PC-3 (cell line): ENCODE results near the gene CADPS2. TPM values are rescaled to one million over a fixed set of nuclear protein-coding genes. Genes with fewer than 3 reads are reported as not detected.

Experiments used
- ATAC-seq: fragments of 200-7000 bp; cut with Tn5 transposase; 2 replicates; pipeline ENCODE4 v1.9.1; 2020; ENCODE audit warnings: mild to moderate bottlenecking, moderate library complexity
- BruUV-seq: library from RNA; stranded (reverse); fragments of 400-500 nt; replicated peaks from 2 replicates; lab custom pipeline; 2021; lab: Mats Ljungman, UMichigan
- CTCF ChIA-PET: fragments of 300-600 bp; sonication (Branson Sonifier 250); formaldehyde crosslinking; loops from one replicate; lab custom pipeline; 2022; ENCODE audit warnings: antibody characterized with exemption; lab: Charles Lee
- POLR2A ChIA-PET: fragments of 300-600 bp; sonication (Branson Sonifier 250); formaldehyde crosslinking; loops from one replicate; lab custom pipeline; 2022; ENCODE audit warnings: antibody characterized with exemption; ENCODE audit not compliant: unreplicated experiment; lab: Charles Lee
- DNase-seq: peaks from one replicate; pipeline ENCODE4 v3.0.0-alpha.2; 2015
- H2AFZ ChIP-seq: fragments of 300-600 bp; sonication (generic); 2 replicates; pipeline ENCODE4 v1.6.0; 2016; ENCODE audit warnings: antibody characterized with exemption, low read length
- H3F3A ChIP-seq: fragments of 300-600 bp; sonication (generic); one replicate; pipeline ENCODE4 v1.6.0; 2017; ENCODE audit warnings: antibody characterized with exemption, low read length, control low read depth, mild to moderate bottlenecking; ENCODE audit not compliant: unreplicated experiment
- H3K27ac ChIP-seq: fragments of 300-600 bp; sonication (generic); 2 replicates; pipeline ENCODE4 v1.5.1; 2016; ENCODE audit warnings: mild to moderate bottlenecking, low read length
- H3K27me3 ChIP-seq: fragments of 300-600 bp; sonication (generic); 2 replicates; pipeline ENCODE4 v1.6.1; 2016; ENCODE audit warnings: low read length, mixed read lengths
- H3K36me3 ChIP-seq: fragments of 300-600 bp; sonication (generic); 2 replicates; pipeline ENCODE4 v1.6.1; 2016; ENCODE audit warnings: low read depth, mixed run types, low read length, mixed read lengths
- H3K4me1 ChIP-seq: fragments of 300-600 bp; sonication (generic); 2 replicates; pipeline ENCODE4 v1.5.1; 2016; ENCODE audit warnings: low read length; ENCODE audit not compliant: insufficient read depth
- H3K4me2 ChIP-seq: fragments of 300-600 bp; sonication (generic); 2 replicates; pipeline ENCODE4 v1.6.0; 2016; ENCODE audit warnings: low read length
- H3K4me3 ChIP-seq: fragments of 300-600 bp; sonication (generic); 2 replicates; pipeline ENCODE4 v1.5.1; 2016; ENCODE audit warnings: mild to moderate bottlenecking, low read length, mixed read lengths
- H3K79me2 ChIP-seq: fragments of 300-600 bp; sonication (generic); 2 replicates; pipeline ENCODE4 v1.6.1; 2017; ENCODE audit warnings: low read length, mixed read lengths
- H3K9ac ChIP-seq: fragments of 300-600 bp; sonication (generic); 2 replicates; pipeline ENCODE4 v1.6.0; 2016; ENCODE audit warnings: mild to moderate bottlenecking, low read length
- H3K9me2 ChIP-seq: fragments of 300-600 bp; sonication (generic); replicated peaks from 2 replicates; pipeline ENCODE4 v1.6.1; 2016; ENCODE audit warnings: mixed run types, low read length, mixed read lengths
- H3K9me3 ChIP-seq: fragments of 300-600 bp; sonication (generic); 2 replicates; pipeline ENCODE4 v1.6.1; 2016; ENCODE audit warnings: low read length, mixed read lengths
- H4K20me1 ChIP-seq: fragments of 300-600 bp; sonication (generic); 2 replicates; pipeline ENCODE4 v1.6.1; 2016; ENCODE audit warnings: low read length, mixed read lengths
- CTCF ChIP-seq: fragments of 300-600 bp; sonication (generic); conservative IDR thresholded peaks from 2 replicates; pipeline ENCODE4 v1.5.1; 2017; ENCODE audit warnings: antibody characterized with exemption, low read depth, mild to moderate bottlenecking, low read length
- EZH2 ChIP-seq: fragments of 300-600 bp; sonication (generic); IDR thresholded peaks from one replicate; pipeline ENCODE4 v1.6.1; 2017; ENCODE audit warnings: antibody characterized with exemption, mild to moderate bottlenecking, low read length; ENCODE audit not compliant: unreplicated experiment
- EZH2phosphoT487 ChIP-seq: fragments of 300-600 bp; sonication (generic); IDR thresholded peaks from 2 replicates; pipeline ENCODE4 v1.6.1; 2018; ENCODE audit warnings: mild to moderate bottlenecking, antibody characterized with exemption, low read length, borderline replicate concordance
- intact Hi-C: fragments of 100-400 bp; cut with micrococcal nuclease; formaldehyde crosslinking; loops from 2 replicates; pipeline ENCODE4 v1.9.0; 2023
- total RNA-seq: library from RNA; depleted of rRNA; stranded (reverse); fragments of >200 nt; gene quantifications from 2 replicates; pipeline ENCODE4 v1.2.3, GENCODE V29; 2014

Gene CADPS2
- total RNA-seq, 1 experiment from 2014 or later, result 9.4 TPM

- CTCF ChIA-PET, result no interaction called here
- no peak overlapping the region for H2AFZ ChIP-seq
- ATAC-seq, result no peak
Observed at GRCh38 chr7:122549578-122549977, 336.7 kb downstream of the CADPS2 start.

GRCh38 chr7:122546496-122546895 lies 339.8 kb downstream of the CADPS2 start:
- Histone ChIP-seq H3F3A (no peaks in the 10 kb centered on the region), H3K9me3 (no peaks in the 10 kb centered on the region), H4K20me1 (no peaks in the 10 kb centered on the region), H3K79me2 (no peaks in the 10 kb centered on the region), H3K4me1 (no peaks in the 10 kb centered on the region), H2AFZ (no peak overlapping the region), H3K9ac (no peak overlapping the region), H3K27ac (no peak overlapping the region), H3K4me2 (no peak overlapping the region), H3K4me3 (no peak overlapping the region), H3K36me3 (no peaks in the 10 kb centered on the region), H3K9me2 (no peaks in the 10 kb centered on the region), H3K27me3 (no peaks in the 10 kb centered on the region)
- no peak for ATAC-seq
- intact Hi-C loops, result no loop called here
- ChIA-PET CTCF (no interaction called here), POLR2A (no interaction called here)
- DNase-seq, result no peak
- no peak for TF ChIP-seq EZH2phosphoT487
- no peak for TF ChIP-seq EZH2
- TF ChIP-seq CTCF, result no peak
- BruUV-seq, result no TSS peak

More at GRCh38 chr7:122549578-122549977, 336.7 kb downstream of the CADPS2 start:
- H3K9me3 ChIP-seq, result no peaks in the 10 kb centered on the region
- DNase-seq, result no peak
- H3K36me3 ChIP-seq, result no peaks in the 10 kb centered on the region
- H3K79me2 ChIP-seq, result no peaks in the 10 kb centered on the region
- H3K4me2 ChIP-seq, result no peak overlapping the region
- no peaks in the 10 kb centered on the region for H3F3A ChIP-seq
- H3K4me1 ChIP-seq, result no peaks in the 10 kb centered on the region
- no peak overlapping the region for H3K4me3 ChIP-seq
- intact Hi-C loops, result no loop called here
- no TSS peak for BruUV-seq
- no peak overlapping the region for H3K27ac ChIP-seq
- POLR2A ChIA-PET, result no interaction called here
- TF ChIP-seq EZH2phosphoT487 (no peak), CTCF (no peak), EZH2 (no peak)
- H3K9ac ChIP-seq, result no peak overlapping the region
- H3K9me2 ChIP-seq, result no peaks in the 10 kb centered on the region
- H3K27me3 ChIP-seq, result no peaks in the 10 kb centered on the region
- no peaks in the 10 kb centered on the region for H4K20me1 ChIP-seq

- no peaks in the 10 kb centered on the region for H3K9me2 ChIP-seq
- H3K4me3 ChIP-seq, result no peak overlapping the region
- CTCF ChIA-PET, result no interaction called here
- H3K79me2 ChIP-seq, result no peaks in the 10 kb centered on the region
- no peak overlapping the region for H3K9ac ChIP-seq
- no peaks in the 10 kb centered on the region for H3K4me1 ChIP-seq
- H4K20me1 ChIP-seq, result no peaks in the 10 kb centered on the region
- H3K9me3 ChIP-seq, result no peaks in the 10 kb centered on the region
- TF ChIP-seq EZH2phosphoT487 (no peak), EZH2 (no peak), CTCF (no peak)
- no TSS peak for BruUV-seq
- no peaks in the 10 kb centered on the region for H3K36me3 ChIP-seq
- H3K4me2 ChIP-seq, result no peak overlapping the region
- ATAC-seq (no peak), DNase-seq (no peak)
- intact Hi-C loops, result no loop called here
- POLR2A ChIA-PET, result no interaction called here
- H3K27me3 ChIP-seq, result no peaks in the 10 kb centered on the region
- no peaks in the 10 kb centered on the region for H3F3A ChIP-seq
- H3K27ac ChIP-seq, result no peak overlapping the region
- no peak overlapping the region for H2AFZ ChIP-seq
Observed at GRCh38 chr7:122544463-122544862, 341.8 kb downstream of the CADPS2 start.
